Measurements from ENCODE around the gene ISLR.

DNA sequence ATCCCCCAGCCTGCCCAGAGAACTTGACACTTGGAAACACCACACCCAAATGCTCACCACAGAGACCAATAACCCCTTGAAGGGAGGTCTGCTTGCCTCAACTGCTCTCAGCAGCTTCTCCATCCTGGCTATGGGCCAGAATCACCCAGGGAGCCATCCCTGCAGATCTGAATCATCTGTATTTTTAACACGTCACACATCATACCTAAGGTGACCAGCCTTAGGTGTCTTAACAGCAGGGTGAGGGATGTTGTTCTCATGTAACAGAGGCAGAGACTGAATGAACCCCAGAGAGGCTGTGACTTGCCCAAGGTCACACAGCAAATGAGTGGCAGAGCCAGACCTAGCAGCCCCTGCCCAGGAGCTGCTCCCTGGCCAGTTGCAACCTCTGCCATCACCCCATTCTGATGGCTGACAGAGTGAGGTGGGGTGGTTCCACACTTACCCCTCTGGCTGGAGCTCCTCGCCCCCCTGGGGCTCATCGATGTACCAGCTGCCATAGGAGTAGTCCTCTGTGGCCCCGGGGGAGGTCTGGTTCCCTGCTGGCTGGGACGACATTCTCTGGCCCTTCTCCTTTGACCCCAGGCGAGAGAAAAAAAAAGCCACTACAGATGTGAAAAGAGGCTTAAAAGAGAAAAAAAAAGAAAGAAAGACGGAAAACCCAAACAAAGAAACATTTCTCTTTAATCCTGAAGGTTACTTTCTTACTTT is 28.4 kb downstream of the ISLR start:
- TF ChIP-seq, protein P1, sequence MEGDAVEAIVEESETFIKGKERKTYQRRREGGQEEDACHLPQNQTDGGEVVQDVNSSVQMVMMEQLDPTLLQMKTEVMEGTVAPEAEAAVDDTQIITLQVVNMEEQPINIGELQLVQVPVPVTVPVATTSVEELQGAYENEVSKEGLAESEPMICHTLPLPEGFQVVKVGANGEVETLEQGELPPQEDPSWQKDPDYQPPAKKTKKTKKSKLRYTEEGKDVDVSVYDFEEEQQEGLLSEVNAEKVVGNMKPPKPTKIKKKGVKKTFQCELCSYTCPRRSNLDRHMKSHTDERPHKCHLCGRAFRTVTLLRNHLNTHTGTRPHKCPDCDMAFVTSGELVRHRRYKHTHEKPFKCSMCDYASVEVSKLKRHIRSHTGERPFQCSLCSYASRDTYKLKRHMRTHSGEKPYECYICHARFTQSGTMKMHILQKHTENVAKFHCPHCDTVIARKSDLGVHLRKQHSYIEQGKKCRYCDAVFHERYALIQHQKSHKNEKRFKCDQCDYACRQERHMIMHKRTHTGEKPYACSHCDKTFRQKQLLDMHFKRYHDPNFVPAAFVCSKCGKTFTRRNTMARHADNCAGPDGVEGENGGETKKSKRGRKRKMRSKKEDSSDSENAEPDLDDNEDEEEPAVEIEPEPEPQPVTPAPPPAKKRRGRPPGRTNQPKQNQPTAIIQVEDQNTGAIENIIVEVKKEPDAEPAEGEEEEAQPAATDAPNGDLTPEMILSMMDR (conservative IDR thresholded peaks at IDR 0.05; ENCODE audit: low read depth, low read length) = no peak
- no peak for TF ChIP-seq POLR2A (IDR thresholded peaks at IDR 0.05; ENCODE audit: low read depth, low read length)
- no peak for TF ChIP-seq RAD21 (IDR thresholded peaks at IDR 0.05; ENCODE audit: low read length)
- no peak for TF ChIP-seq BHLHE40 (IDR thresholded peaks at IDR 0.05; ENCODE audit: low read depth, low read length)
- no peak for TF ChIP-seq RCOR1 (IDR thresholded peaks at IDR 0.05; ENCODE audit: insufficient replicate concordance, low read length)
